GM18519 (cell line): ENCODE measurements around the gene FLRT2.

Source experiments
- ATAC-seq: cut with Tn5 transposase; IDR thresholded peaks from one replicate; pipeline ENCODE4 v1.9.1; 2021; ENCODE audit warnings: mild to moderate bottlenecking, moderate library complexity; ENCODE audit not compliant: unreplicated experiment, low FRiP score

The FLRT2 gene

DNA sequence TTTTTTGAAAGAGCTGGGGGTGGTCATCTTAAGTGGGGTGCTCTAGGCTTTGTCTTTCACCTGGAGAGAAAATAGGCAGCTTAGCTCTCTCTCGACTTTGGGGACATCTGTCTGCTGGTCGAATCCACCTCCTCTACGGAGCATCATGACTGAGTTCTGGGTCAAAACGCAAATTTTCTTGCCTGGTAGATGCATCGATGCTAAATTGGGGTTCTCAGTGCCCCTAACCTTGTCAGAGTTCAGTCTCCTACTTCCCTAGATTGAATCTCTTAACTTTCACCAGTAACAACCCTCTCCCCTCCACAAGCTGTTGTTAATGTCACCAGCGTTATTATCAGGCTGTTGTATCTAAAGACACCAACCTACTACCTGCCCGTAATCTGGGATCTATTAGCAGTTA is 682 bp downstream of the FLRT2 start:
- ATAC-seq = no peak

DNA sequence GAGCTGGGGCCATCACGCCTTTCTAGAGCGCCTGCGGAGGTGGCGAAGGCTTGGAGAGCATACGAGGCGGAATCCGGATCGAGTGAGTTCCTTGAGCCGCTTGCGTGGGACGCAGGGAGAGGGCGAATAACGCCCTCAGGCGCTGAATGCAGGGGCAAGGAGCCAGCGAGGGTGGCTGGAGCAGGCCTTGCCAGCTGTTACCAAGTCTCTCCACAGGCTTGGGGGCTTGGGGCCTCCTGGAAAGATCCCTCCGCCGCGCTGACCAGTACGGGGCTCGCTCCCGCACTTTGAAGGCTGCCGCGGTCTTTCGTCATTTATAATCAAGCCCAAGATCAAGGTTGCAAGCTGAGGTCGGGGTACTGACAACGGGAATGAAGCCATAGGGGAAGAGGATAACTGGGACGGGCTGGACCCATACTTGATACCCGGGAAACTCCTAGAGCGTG is 1.2 kb downstream of the FLRT2 start:
- no peak for ATAC-seq

DNA sequence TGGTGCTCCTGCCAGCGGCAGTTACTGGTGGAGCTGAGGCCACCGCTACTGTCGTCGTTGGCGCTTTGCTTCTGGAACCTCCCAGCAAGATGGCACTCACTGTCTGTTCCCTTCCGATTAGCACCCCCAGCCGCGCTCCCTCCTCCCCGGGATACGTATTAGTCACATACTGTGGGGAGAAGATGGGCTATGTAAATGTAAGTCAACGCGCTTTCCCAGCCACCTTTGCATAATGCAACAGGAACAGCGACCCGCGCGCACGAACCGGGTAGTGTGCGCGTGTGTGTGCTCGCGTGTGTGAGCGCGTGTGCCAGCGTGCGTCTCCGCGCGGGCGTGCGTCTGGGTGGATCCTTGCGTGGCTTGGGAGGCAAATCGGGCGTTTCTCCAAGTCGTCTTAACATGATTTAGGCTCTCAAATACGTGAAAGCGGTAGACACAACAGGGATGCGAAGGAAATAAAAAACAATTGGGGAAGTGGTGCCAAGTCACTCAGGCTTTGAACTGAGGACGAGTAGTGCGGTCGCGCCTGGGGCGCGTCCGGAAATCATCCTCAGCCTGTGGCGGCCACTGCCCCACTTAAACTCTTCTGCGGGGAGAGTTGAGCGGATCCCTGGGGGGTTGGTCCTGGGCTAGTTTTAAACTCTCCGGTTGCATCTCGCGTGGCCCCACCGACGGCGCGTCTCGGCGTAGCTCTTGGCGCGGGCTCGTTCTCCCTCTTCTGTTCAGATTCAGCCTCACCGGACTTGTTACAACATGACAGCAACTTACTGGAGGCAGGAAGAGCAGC is 1.8 kb downstream of the FLRT2 start:
- no peak for ATAC-seq

DNA sequence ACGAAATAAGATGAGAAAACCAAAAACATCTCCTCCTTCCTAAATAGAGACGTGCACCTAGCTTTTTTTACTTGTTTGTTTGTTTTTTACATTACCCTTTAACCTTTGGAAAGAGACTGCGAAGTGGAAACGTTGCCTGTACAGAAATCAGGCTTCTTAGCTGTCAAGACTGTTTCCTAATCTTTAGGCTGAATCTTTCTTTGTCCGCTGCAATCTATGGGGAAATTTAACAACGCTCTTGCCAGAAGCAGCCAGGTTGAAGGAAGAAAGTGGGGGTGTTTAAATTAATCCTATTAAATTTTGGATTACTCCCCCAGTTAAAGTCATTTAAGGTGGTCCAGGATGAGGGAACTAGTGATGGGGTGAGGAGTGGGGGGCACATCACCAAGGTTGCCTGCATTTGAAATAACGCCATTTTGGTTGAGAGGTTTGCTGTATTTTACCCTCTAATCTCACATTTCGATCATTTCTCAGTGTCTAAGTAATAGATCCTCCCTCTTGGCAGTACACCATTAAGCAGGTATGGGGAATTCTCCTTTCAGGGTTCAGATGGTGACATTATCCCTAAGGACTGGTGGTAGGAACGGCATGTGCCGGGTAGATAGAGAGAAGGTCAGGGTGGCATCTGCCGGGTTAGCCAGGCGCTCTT is 2.6 kb downstream of the FLRT2 start:
- ATAC-seq = no peak

DNA sequence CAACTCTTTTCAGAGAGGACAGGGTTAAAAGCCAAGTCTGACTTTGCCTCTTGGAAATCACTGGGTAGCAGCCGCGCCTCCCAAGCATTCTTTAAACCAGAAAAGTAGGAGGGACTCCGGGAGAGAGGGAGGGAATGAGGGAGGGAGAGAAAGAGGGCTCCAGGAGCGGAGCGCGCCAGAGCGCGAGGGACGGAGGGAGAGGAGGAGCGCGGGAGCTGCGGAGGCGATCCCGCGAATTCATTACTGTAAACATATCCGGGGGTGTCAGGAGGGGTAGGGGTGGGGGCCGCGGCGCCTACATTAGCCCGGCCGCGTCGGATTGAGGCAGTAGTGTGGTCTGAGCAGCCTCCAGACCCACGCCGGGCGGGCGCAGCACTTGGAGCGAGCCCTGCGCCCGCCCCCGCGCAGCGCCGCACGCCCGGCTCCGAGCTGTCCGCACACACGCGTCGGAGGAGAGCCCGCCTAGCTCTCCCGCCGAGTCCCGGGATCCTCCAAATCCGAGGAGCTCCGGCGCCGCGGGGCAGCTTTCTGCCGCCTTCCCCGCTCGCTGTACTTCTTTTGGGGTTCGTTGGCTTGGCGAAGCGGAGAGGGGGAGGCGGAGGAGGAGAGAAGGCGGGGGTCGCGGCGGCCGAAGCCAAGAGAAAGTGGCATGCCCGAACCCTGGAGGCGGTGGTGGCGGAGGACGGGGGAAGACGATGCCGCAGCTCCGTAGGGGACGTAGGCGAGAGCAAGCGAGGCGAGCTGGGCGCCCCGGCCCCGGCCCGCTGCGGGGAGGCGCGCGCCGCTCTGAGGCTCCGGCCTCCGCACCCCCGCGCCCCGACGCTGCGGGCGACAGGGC is 3.3 kb downstream of the FLRT2 start:
- no peak for ATAC-seq

DNA sequence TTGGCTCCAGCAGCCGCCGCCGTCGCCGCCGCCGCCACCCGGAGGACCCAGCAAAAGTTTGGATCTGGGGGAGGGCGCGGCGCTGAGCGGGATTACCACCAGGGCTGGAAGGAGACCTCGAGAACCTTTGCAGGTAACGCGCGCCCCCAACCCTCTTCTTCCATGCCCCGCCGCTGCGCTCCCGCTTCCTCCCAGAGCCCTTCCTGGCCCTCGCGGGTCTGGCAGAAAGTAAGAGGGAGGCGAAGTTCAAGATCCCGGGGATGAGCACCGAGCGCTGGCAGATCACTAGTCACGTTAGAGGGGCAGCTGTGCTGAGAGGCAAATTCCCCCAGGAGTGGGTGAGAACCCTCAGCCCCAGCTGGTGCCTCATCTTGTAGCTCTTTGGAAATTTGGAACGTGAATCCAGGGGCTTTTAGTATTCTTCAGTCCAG is 3.9 kb downstream of the FLRT2 start:
- ATAC-seq = no peak

DNA sequence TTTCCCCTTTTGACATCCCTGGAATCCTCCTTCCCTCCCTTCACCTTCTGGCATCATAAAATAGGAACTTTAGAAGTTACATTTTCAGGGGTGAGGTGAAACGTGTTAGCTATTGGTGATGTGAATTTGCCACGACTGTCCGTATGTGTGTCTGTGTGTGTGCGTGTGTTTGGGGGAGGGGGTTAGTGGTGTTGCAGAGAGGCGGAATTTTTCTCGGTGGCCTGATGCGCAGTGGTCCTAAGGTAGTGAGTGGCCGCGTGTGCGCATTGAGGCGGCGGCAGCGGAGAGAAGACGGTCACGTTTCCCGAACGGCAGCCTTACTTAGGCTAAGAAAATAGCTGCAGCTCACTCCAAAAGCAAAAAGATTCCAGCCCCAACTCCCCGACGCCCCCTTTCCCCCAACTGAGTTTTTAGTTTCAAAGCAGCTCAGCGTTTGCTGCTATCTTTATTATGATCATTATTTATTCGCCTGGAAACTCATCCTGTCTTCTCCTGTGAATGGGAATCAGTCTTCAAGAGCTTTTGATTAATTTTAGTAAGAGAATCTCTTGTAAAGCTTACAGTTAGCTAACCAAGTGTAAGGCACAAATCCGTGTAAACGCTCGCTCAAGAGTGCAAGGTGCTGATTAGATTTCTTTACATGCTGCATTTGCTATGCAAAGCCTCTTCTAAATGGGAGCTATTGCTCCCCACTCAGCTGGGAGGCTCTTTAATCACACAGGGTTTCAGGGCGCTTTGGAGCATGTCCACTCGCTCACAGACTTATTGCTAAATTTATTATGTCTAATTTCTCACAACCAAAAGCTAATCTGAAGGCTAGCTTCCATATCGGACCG is 4.7 kb downstream of the FLRT2 start:
- ATAC-seq = no peak

DNA sequence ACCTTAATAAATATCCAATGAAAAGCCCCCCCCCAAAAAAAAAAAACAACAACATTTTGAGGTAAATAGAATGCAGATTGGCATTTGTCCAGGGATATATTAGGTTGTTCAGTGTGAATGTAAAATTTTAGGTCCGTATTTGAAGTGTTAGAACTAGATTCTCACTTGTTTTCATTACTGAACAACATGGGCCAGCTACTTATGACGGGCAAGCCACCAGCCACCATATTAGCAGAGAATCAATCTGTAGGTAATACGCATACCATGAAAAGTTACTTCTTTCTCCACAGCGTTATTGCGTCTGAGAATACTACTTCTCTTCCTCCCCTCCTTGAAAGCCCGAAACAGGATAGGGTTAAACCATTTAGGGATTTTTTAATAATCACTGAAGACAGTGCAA is 5.4 kb downstream of the FLRT2 start:
- ATAC-seq = no peak

DNA sequence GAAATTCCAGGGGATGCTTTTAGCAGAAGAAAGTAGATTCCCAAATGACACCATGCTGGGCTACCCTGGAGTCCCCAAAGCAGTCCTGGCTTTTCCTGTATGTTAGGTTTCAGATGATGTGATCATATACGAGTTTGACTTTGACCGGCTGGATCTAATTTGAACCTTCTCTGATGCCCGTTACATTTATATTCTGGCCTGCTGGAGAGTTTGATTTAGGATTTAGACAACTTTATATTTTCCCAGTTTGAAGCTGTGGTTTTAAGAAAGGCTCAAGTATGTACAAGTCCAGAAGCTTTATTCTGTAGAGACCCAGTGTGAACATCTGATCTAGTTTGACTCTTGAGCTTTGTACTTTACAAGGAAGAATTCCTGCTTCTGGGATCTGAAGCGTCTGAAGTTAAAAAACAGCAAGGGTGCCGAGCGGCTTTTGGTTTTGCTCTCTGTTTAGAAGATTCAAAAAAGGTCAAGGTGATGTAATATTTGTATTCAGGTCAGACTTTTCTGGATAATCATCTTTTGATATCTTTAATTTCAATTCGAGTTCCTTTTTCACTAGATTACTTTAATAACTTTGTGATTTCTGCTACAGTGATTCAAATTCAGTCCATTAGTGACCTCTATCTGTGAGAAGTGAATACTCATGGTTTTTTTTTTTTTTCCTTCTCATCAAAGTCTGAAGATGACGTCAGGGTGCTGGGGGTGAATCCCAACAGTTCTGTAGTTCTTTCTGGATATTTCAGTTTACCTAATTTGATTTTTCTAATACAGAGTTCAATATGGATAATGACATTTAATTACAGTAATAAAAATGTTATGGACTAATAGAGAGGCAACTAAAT is 6.3 kb downstream of the FLRT2 start:
- ATAC-seq = no peak

DNA sequence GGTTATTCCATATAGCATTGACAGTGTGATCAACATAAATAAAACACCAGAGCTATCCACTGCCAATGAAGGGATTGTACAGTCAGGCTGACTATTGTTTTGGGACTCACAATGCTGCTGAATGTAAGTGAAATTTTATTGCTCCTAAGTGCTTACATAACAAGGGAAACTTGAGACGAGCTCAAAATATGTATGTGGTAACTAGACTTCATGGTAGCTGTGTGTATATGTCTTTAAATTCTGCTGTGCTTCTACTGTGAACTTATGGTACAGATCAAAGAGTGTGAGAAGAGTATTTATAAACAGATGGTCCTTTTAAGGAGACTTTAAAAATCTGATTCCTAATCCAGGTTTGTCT is 6.9 kb downstream of the FLRT2 start:
- no peak for ATAC-seq

DNA sequence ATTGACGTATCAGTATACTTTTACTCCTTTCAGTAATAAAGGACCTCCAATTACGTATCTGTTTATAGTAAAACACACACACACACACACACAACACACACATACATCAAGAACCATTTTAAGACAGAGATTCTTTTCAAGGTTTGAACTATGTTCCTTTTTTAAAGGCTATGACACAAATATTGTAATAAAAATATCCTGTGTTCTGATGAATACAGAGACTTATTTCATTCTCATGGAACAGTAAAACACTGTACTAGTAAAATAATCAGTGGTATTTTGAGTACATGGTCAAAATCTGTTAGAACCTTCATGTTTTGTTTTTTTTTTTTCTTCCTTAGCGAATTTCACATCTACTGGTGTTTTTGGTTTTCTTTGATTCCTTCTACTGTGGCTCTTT is 7.6 kb downstream of the FLRT2 start:
- ATAC-seq = no peak

DNA sequence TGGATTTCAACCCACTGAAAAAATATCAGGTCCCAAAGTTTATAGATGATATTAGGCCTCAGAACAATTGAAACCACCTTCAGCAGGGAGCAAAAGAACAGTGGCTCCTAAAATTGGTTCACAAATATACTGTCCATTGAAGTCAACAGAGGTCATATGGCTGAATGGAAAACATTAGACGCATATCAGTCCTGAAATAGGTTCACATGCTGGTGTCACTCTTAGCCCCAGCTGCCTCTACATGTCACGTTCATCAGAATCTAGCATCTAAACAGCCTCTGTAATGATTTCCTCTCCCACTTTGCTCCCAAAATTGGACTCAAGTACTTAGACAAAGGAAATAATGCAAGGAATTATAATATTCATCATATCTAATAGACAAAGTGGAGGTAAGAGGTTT is 8.7 kb downstream of the FLRT2 start:
- no peak for ATAC-seq

DNA sequence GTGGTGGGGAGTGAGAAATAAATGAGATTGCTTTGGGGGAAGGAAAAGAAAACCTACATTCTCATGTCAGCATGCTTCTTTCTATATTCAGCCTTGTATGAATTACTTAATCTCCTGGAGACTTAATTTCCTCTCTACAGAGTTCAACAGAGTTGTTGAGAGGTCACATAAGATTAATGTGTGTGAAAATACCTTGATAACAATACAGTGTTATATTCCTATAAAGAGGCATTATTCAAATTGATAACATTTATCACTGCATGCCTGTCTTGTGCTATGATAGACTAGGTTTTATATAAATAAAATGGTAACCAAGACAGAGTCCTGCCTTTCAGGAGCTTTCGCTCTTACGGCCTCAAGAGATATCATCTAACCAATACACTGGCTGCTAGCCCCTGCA is 9.6 kb downstream of the FLRT2 start:
- no peak for ATAC-seq

DNA sequence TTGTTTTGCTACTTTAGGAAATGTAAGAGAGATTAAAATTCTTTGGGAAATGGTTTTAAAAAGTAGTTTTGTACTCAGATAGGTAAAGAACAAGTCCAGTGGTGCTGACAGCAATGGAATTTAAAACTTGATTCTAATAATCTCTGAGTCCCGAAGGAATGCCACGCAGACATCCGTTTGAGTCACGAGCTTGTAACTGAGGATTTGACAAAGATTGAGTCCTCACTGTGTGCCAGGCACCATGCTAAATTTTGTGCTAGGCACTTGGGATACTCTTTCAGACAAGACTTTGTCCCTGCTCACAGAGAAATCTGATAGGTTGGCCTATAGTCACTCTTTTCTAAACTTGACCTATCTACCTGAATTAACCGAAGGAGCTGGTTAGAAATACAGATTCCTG is 12.7 kb downstream of the FLRT2 start:
- no peak for ATAC-seq

DNA sequence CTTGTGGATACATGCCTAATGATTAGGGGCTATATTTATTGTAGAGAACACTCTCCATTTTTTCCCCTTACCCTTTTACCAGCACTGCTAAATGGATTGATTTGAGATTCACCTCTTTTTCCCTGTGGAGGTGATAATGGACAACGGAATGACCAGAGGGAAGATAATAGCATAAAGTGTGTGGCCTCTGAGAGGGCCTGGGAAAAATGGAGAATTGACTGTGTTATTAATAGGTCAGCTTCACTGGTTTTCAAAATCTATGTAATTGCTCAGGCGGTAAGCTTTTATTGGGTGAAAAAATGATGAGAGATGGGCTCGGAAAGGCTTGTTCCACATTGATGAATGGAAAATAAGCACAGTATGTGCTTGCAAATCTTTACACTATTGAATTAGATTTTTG is 15.8 kb downstream of the FLRT2 start:
- no peak for ATAC-seq

DNA sequence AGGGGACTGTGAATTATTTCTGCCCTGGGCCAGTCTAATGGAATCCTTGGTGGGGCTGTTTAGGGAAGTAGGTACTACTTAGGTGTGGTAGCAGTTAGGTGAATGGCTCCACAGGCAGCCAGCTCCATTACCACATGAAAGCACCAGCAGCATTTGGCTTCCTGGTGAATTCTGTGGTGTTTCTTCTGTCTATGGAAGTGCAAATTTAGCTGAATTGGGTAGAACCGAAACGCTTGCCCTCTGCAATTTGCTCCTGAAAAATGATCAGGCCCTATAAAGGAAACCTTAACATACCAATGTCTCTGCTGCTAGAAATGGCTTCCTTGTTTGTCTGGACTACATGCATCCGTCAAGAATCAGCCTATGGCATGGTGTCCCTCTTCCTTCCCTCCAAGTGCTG is 16.4 kb downstream of the FLRT2 start:
- no peak for ATAC-seq

DNA sequence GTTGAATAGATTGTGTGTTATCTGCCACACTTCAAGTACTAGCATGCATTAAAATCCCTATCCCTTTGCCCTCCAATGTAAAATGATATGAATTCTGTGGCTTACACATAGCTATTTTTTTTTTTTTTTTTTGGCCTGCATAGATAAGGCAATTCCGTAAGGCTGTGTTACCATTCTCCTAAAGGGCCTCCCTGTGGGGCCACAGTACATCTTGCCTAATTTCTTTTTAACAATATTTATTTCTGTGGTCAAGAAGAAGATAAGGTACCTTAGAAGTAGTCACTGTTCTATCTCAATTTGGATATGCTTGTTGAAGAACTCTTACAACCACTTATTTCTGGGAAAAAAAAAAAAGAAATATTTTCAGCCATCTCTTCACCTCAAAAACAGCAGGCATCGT is 19.8 kb downstream of the FLRT2 start:
- ATAC-seq = no peak

DNA sequence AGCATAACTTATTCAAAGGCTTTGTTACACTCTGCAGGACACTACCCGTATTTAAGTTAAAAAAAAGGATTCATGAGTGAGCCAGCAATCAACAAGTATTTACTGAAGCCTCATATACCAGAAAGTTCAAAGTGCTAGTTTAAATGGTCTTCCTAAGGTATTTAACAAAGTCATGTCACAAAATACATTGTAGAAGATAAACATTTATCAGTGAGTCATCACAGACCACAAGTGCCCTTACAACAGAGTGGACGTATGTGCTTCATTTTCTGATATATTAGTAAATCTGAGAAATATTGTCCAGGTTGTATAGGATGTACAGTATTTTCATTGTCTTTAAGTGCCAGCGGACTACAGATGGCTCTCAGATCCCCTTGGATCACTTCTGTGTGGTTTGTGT is 24.2 kb downstream of the FLRT2 start:
- ATAC-seq = no peak

DNA sequence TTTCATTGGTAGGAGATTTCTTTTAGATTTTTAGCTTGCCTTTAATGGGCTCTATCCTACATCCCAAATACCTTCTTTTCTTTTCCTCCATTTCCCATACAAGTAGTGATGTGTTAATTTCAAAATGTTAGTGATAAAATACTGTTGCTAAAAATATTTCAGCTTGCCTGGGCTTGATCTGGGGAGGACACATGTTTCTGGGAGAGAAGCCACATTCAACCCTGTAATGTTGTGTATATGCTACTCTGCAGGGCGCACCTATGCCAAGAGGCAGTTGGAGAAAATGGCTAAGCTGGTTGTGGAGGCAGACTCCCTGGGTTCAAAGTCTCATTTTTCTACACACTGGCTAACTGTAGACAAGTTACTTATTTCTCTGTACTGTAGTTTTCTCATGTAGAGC is 26.3 kb downstream of the FLRT2 start:
- no peak for ATAC-seq

DNA sequence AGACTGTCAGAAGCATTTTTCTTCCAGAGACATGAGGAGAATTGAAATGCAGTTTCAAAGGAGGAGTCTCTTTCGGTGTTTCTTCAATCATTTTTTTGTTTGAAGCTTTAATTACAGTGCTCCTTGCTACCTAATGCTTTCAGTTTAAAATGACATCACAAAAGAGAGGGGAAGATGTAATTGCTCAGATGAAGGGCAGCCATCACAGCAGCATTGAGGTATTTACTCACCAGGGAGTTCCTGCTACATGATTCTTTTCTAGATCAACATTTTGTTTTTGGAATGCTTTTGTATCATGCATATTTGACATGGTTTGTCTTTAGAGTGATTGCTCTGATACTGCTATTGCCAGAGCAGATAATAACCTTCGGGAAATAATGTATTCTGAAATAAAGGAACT is 28.6 kb downstream of the FLRT2 start:
- ATAC-seq = no peak
